Neural progenitor cell (in vitro differentiated cells): ENCODE data around the gene ATP1A3. TPM values are rescaled to one million over a fixed set of nuclear protein-coding genes. Genes with fewer than 3 reads are reported as not detected.

ENCODE experiments used
- DNase-seq: peaks from one replicate; pipeline ENCODE4 v3.0.0-alpha.2; 2016; ENCODE audit warnings: low spot score
- H2AFZ ChIP-seq: fragments of 200-600 bp; sonication (generic); replicated peaks from 2 replicates; pipeline ENCODE4 v1.6.1; 2016; ENCODE audit warnings: antibody characterized with exemption
- H3F3A ChIP-seq: fragments of 200-600 bp; sonication (generic); 2 replicates; pipeline ENCODE4 v1.6.1; 2016; ENCODE audit warnings: antibody characterized with exemption, low read depth
- H3K27ac ChIP-seq: fragments of 200-600 bp; sonication (generic); 2 replicates; pipeline ENCODE4 v1.5.1; 2016; ENCODE audit warnings: mild to moderate bottlenecking
- H3K27me3 ChIP-seq: fragments of 200-600 bp; sonication (generic); 2 replicates; pipeline ENCODE4 v1.6.1; 2016; ENCODE audit warnings: mild to moderate bottlenecking, moderate library complexity
- H3K36me3 ChIP-seq: fragments of 200-600 bp; sonication (generic); 2 replicates; pipeline ENCODE4 v1.5.1; 2016
- H3K4me1 ChIP-seq: fragments of 200-600 bp; sonication (generic); 2 replicates; pipeline ENCODE4 v1.6.1; 2016; ENCODE audit warnings: mixed run types
- H3K4me2 ChIP-seq: fragments of 200-600 bp; sonication (generic); 2 replicates; pipeline ENCODE4 v1.6.1; 2016
- H3K4me3 ChIP-seq: fragments of 200-600 bp; sonication (generic); 2 replicates; pipeline ENCODE4 v1.5.1; 2016
- H3K79me2 ChIP-seq: fragments of 200-600 bp; sonication (generic); 2 replicates; pipeline ENCODE4 v1.6.1; 2016; ENCODE audit warnings: low read depth
- H3K9ac ChIP-seq: fragments of 200-600 bp; sonication (generic); 2 replicates; pipeline ENCODE4 v1.6.1; 2016
- H3K9me3 ChIP-seq: fragments of 200-600 bp; sonication (generic); 2 replicates; pipeline ENCODE4 v1.5.1; 2016; ENCODE audit warnings: low read depth
- H4K20me1 ChIP-seq: fragments of 200-600 bp; sonication (generic); 2 replicates; pipeline ENCODE4 v1.6.1; 2016; ENCODE audit warnings: low read depth
- H3K27ac Mint-ChIP-seq: 3 replicates; pipeline ENCODE4 v1.8.0; 2021; ENCODE audit warnings: mixed read lengths
- H3K27me3 Mint-ChIP-seq: 2 replicates; pipeline ENCODE4 v1.8.0; 2022; ENCODE audit warnings: low read depth, mild to moderate bottlenecking, inconsistent platforms, moderate library complexity, mixed read lengths; ENCODE audit not compliant: insufficient read depth
- H3K36me3 Mint-ChIP-seq: 3 replicates; pipeline ENCODE4 v1.8.0; 2021; ENCODE audit warnings: mixed read lengths
- H3K4me1 Mint-ChIP-seq: 3 replicates; pipeline ENCODE4 v1.8.0; 2021; ENCODE audit warnings: mixed read lengths
- H3K4me3 Mint-ChIP-seq: 3 replicates; pipeline ENCODE4 v1.8.0; 2021; ENCODE audit warnings: mild to moderate bottlenecking, moderate library complexity, mixed read lengths
- H3K9me3 Mint-ChIP-seq: 3 replicates; pipeline ENCODE4 v1.8.0; 2020; ENCODE audit warnings: mixed read lengths
- CTCF ChIP-seq: fragments of 200-600 bp; sonication (generic); IDR thresholded peaks from 2 replicates; pipeline ENCODE4 v1.5.1; 2017; ENCODE audit warnings: antibody characterized with exemption, mild to moderate bottlenecking
- EZH2 ChIP-seq: fragments of 200-600 bp; sonication (generic); IDR thresholded peaks from 2 replicates; pipeline ENCODE4 v1.6.1; 2017; ENCODE audit warnings: antibody characterized with exemption, mild to moderate bottlenecking, moderate library complexity
- EZH2phosphoT487 ChIP-seq: fragments of 200-600 bp; sonication (generic); IDR thresholded peaks from 2 replicates; pipeline ENCODE4 v1.6.1; 2017; ENCODE audit warnings: antibody characterized with exemption
- total RNA-seq: library from RNA; depleted of rRNA; stranded (reverse); fragments of >200 nt; gene quantifications from 2 replicates; pipeline ENCODE4 v1.2.3, GENCODE V29; 2015; ENCODE audit warnings: low replicate concordance

ATP1A3 gene
- total RNA-seq, 1 donor from 2014 or later = not detected

GRCh38 chr19:42040031-42040430 lies 46.0 kb upstream of the ATP1A3 start:
- Histone ChIP-seq H4K20me1 (no peaks in the 10 kb centered on the region), H3K27ac (no peak overlapping the region), H3K4me3 (no peak overlapping the region), H3K4me1 (no peaks in the 10 kb centered on the region), H2AFZ (no peak overlapping the region), H3K4me2 (no peak overlapping the region), H3K9me3 (no peaks in the 10 kb centered on the region), H3K9ac (no peak overlapping the region), H3K79me2 (no peaks in the 10 kb centered on the region), H3K27me3 (no peaks in the 10 kb centered on the region), H3K36me3 (no peaks in the 10 kb centered on the region), H3F3A (peaks cover 2% of the 10 kb centered on the region)
- H3K27ac Mint-ChIP-seq = no peak overlapping the region
- DNase-seq = no peak
- TF ChIP-seq CTCF (no peak), EZH2phosphoT487 (no peak), EZH2 (no peak)
- peaks cover 2% of the 10 kb centered on the region for H3K36me3 Mint-ChIP-seq
- no peaks in the 10 kb centered on the region for H3K9me3 Mint-ChIP-seq
- peaks cover 6% of the 10 kb centered on the region for H3K4me1 Mint-ChIP-seq
- H3K27me3 Mint-ChIP-seq = peaks cover 6% of the 10 kb centered on the region
- no peak overlapping the region for H3K4me3 Mint-ChIP-seq

GRCh38 chr19:42038666-42039065 lies 44.6 kb upstream of the ATP1A3 start:
- peak overlapping the region; percentile 34 for H3K4me3 Mint-ChIP-seq
- H3K4me1 ChIP-seq = no peaks in the 10 kb centered on the region
- peaks cover 2% of the 10 kb centered on the region for H3K36me3 Mint-ChIP-seq
- H3K27me3 Mint-ChIP-seq = peaks cover 6% of the 10 kb centered on the region
- H3F3A ChIP-seq = peaks cover 5% of the 10 kb centered on the region
- H3K4me3 ChIP-seq = no peak overlapping the region
- peaks cover 13% of the 10 kb centered on the region for H3K4me1 Mint-ChIP-seq
- TF ChIP-seq EZH2 = no peak
- no peak for TF ChIP-seq CTCF
- TF ChIP-seq EZH2phosphoT487 = no peak
- H3K9ac ChIP-seq = no peak overlapping the region
- H3K9me3 Mint-ChIP-seq = no peaks in the 10 kb centered on the region
- H2AFZ ChIP-seq = no peak overlapping the region
- no peak overlapping the region for H3K27ac ChIP-seq
- no peak for DNase-seq
- no peaks in the 10 kb centered on the region for H4K20me1 ChIP-seq
- H3K79me2 ChIP-seq = no peaks in the 10 kb centered on the region
- H3K9me3 ChIP-seq = no peaks in the 10 kb centered on the region
- no peaks in the 10 kb centered on the region for H3K36me3 ChIP-seq
- H3K4me2 ChIP-seq = no peak overlapping the region
- no peaks in the 10 kb centered on the region for H3K27me3 ChIP-seq
- H3K27ac Mint-ChIP-seq = peak overlapping the region; percentile 72

- DNase-seq = no peak
- H3K4me3 Mint-ChIP-seq = no peak overlapping the region
- H3K36me3 ChIP-seq = no peaks in the 10 kb centered on the region
- H2AFZ ChIP-seq = no peak overlapping the region
- peaks cover 20% of the 10 kb centered on the region for H3K4me1 Mint-ChIP-seq
- no peaks in the 10 kb centered on the region for H3K4me1 ChIP-seq
- no peak overlapping the region for H3K4me3 ChIP-seq
- no peaks in the 10 kb centered on the region for H3K27me3 ChIP-seq
- H3F3A ChIP-seq = peaks cover 5% of the 10 kb centered on the region
- H3K9ac ChIP-seq = no peak overlapping the region
- H3K27ac Mint-ChIP-seq = no peak overlapping the region
- no peak overlapping the region for H3K27ac ChIP-seq
- H3K9me3 ChIP-seq = no peaks in the 10 kb centered on the region
- H4K20me1 ChIP-seq = no peaks in the 10 kb centered on the region
- H3K36me3 Mint-ChIP-seq = peaks cover 2% of the 10 kb centered on the region
- H3K79me2 ChIP-seq = no peaks in the 10 kb centered on the region
- TF ChIP-seq CTCF = no peak
- TF ChIP-seq EZH2 = no peak
- TF ChIP-seq EZH2phosphoT487 = no peak
- H3K4me2 ChIP-seq = no peak overlapping the region
- H3K9me3 Mint-ChIP-seq = no peaks in the 10 kb centered on the region
- H3K27me3 Mint-ChIP-seq = peaks cover 8% of the 10 kb centered on the region
Measured at GRCh38 chr19:42037649-42038048, 43.6 kb upstream of the ATP1A3 start.
